Embryonic facial prominence (tissue), 1 donor: ENCODE results near the gene LGALS9C.
"Not testable (repeated sequence)": the region's sequence is repeated elsewhere in the genome, so short reads cannot be mapped to it uniquely, and the experiment has no call there.

Source experiments
- DNase-seq: peaks from one replicate; pipeline ENCODE4 v3.0.0-alpha.2; 2016; ENCODE audit errors: extremely low spot score

The LGALS9C gene

DNA sequence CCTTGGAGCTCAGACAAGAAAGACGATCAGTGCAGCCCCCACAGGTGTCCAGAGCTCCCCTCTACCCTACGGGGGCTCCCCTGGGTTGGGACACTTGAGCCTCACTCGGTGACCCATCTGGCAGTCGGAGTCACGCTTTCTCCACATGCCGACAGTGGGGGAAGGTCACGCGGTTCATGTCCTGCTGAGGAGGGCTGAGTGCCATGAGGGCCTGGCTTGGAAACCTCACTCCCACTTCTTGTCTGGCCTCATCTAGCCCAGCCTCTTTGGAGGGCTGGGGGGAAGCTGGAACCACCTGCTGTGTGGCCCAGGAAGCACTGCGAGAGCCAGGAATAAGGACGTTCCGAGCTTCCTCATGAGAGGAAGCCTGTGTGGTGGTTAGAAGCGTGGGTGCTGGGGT lies 1.8 kb downstream of the LGALS9C start:
- not testable (repeated sequence) for DNase-seq

DNA sequence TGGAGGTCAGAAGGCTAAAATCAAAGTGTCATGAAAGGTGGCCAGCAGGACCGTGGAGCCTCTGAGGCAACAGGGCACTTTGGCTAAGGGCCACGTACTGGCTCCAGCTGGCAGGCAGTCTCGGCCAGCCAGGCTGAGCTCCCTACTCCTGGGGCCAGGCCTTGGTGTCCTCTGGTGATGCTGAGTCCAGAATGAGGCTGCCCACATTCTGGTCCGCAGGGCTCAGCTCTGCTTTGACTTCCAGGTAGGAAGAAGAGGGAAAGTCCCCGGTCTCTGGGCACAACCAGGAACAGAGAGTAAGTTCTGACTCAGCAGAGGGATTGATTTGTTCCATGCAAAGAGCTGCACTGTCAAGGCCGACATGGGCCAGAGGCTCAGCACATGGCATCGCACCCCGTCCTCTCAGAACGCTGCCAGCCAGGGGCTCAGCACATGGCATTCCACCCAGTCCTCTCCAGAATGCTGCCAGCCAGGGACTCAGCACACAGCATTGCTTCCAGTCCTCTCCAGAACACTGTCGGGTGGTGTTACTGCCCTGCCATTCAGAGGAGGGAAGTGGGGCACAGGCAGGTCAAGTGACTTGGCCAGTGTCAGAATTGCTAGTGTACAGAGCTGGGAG lies 2.5 kb downstream of the LGALS9C start:
- DNase-seq = not testable (repeated sequence)

DNA sequence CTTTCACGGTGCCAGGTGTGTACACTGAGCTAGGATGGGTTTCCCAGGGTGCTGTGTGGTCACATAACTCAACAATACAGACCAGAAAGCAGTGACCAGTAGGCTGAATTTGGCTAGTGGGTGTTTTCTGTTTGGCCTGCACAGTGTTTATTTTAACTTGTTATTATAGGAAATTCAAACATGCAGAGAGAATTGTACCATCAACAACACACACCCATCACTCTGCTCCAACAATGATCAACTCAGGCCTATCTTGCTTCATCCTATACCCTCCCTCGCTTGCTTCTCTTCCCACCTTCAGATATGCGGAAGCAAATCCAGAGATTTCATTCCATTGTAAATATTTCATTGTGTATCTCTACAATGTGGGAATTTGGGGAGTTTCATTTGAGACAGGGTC lies 5.2 kb downstream of the LGALS9C start:
- DNase-seq = not testable (repeated sequence)

DNA sequence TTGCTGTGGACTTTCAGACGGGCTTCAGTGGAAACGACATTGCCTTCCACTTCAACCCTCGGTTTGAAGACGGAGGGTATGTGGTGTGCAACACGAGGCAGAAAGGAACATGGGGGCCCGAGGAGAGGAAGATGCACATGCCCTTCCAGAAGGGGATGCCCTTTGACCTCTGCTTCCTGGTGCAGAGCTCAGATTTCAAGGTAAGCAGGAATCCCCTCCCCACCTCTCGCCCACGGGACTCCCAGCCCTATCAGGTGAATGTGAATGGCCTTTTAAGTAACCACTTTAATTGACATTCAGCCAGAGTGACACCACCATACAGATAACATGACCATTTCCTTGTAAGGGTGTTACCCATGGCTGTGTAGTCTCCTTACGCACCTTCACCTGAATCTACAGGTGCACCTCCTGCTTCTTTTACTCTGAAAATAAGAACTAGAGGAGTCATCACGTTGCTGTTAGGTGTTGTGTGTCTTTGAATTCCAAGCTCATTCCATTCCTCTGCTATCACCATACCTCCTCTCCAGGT lies 9.4 kb downstream of the LGALS9C start:
- DNase-seq = not testable (repeated sequence)

GRCh38 chr17:18487633-18488032 lies 11.0 kb downstream of the LGALS9C start:
- DNase-seq = not testable (repeated sequence)

- DNase-seq = not testable (repeated sequence)
Measured at GRCh38 chr17:18488622-18489021, 12.0 kb downstream of the LGALS9C start.

DNA sequence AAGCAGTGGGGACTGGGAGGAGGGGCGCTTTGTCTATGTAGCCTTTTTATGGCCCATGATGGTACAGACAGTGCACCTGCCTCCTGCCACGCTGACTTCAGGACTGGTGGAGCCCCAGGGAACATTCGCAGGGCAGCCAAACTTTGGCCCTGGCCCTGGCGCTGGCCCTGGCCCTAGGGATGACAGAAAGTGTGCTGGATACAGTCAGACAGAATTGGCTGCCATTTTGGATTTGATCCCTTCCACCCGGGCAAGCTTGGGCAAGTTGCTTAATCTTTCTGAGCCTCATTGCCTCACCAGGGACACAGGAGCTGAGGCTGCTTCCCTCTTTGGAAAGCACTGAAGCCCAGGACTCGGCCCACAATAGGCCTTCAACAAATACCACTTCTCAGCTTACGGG lies 13.4 kb downstream of the LGALS9C start:
- not testable (repeated sequence) for DNase-seq

DNA sequence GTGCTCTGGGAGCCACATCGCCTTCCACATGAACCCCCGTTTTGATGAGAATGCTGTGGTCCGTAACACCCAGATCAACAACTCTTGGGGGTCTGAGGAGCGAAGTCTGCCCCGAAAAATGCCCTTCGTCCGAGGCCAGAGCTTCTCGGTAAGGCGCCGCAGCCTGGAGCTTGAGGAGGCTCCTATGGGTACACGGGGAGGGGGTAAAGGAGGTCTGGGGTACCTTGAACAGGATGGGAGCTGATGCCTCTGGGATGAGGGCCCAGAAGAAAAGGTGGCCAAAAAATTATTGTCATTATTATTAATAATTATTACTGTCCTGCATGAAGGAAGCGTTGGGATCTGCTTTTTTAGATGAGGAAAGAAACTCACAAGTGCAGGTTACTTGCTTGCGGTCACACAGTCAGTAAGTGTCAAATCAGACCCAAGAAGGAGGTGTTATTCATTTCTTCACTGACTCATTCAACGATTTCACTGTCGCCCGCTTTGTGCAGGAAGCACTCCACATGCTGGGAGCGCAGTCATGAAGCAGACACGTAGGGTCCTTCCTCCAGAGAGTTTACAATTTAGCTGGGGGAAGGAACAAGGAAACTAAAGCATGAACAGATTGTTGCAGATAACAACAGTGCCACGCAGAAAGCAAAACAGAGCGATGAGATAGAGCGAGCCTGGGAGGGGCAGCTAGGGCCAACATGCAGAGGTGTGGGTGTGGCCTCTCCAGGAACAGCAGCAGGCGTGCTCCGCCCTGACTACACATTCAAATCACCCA lies 16.3 kb downstream of the LGALS9C start:
- DNase-seq = not testable (repeated sequence)

- DNase-seq = not testable (repeated sequence)
Measured at GRCh38 chr17:18494250-18494768, 17.7 kb downstream of the LGALS9C start.

DNA sequence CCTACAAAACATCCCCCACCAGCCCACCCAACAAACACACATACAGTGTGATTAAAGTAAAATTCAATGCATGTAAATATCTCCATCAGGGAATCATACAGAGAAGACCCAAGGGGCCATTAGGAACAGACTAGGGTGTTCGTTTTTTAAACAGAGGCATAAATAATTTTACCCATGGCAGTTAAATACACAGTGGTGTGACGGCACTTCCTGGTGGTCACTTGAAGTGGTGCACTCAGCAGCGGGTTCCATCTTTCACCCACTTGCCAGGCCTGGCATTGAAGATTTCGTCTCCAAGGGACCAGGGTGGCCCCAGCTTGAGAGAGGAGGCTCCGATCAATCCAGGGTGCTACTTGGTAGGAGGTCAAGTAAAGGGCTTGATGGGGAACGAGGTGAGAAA lies 20.5 kb downstream of the LGALS9C start:
- not testable (repeated sequence) for DNase-seq

GRCh38 chr17:18499100-18499499 lies 22.5 kb downstream of the LGALS9C start:
- DNase-seq = not testable (repeated sequence)

DNA sequence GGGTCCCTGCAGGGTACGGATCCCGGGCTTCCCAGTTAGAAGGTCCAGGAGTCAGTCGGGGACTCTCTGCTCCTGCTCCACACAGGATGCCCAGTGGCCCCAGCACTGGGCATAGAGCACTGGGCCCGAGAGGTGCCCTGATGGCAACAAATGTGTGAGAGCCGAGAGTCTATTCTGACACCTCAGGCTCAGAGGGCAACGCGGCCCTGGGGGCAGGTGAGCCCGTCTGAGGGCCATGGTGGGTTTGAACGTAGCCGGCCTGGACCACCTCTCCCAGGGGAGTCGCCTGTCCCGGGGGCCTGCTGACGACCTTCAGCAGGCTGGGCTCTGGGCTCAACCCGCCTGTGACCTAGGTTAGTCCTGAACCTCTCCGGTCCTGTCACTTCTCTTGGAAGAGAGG lies 23.2 kb downstream of the LGALS9C start:
- not testable (repeated sequence) for DNase-seq

DNA sequence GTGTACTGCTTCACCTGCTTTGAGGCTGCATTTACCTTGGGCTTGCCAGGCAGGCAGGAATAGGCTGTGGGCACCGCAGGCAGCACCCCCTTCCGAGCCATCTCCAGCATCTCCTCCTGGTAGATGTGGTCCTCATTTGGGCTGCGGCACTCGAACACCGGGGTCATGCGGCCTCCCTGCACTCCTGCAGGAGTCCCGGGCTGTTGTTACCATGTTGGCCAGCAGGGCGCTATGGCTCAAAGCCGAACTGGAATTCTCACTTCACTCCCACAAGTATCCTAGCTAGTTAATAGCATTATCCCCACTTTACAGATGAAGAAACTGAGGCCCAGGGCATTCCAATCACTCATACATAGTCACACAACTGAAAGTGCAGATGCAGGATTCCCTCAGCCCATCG lies 23.7 kb downstream of the LGALS9C start:
- not testable (repeated sequence) for DNase-seq

DNA sequence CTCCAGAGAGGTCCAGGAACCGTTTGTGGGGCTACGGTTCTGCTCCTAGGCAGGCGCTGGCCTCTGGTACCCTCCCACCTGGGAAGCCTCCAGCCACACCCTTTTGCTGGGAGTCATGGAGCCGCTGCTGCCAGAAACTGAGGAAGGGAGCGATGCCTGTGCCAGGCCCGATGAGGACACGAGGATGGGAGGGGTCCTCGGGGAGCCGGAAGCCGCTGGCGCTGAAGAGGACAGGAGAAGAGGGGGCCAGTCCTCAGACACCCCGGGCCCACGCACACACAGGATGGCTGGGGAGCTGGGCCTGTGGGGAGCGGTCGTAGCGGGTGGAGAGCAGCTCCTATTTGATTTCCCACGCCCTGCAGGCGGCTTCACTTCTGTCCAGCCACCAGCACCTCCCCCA lies 24.2 kb downstream of the LGALS9C start:
- DNase-seq = not testable (repeated sequence)

DNA sequence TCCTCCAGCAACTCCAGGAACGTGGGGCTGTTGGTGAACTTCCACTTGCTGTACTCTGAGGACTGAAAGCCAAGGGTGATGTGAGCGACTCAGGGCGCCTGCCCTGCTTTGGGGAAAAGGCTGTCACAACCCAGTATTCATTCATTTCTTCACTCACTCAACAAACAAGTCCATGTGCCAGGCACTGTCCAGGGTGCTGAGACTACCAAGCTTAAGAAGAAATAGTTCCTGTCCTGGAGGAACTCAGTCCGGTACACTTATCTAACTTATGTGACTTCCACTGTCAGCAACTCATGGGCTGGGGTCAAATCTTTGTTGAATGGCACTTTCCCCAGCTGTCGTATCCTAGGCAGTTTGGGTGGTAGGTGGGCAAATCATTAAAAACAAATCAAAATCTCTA lies 26.6 kb downstream of the LGALS9C start:
- not testable (repeated sequence) for DNase-seq

DNA sequence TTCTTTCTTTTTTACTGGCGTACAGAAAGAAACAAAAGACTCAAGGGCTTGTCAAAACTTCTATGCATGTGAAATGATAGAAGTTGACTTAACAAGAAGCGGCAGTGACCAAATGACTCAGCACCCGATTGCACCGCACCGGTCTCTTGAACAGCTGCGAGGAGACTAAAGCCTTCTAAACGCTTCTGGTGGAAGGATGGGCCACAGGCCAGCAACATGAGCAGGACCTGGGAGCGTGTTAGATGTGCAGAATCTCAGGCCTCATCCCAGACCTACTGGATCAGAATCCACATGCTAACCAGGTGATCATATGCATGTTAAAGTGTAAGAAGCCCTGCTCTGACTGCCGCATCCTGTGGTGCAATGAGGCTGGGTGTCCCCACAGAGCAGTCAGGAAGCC lies 31.1 kb downstream of the LGALS9C start:
- not testable (repeated sequence) for DNase-seq

DNA sequence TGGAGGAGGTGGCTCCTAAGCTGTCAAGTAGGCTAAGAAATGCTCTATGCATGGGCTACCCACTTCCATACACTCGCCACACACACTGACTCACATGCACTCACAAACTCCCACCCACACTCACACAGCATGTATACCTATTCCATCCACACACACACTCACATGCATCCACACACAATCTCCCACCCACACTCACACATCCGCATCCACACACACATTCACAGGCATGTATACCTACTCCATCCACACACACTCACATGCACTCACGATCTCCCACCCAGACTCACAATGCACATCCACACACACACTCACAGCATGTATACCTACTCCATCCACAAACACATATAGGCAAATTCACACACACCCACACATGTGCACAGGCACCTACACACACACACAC lies 32.1 kb downstream of the LGALS9C start:
- DNase-seq = not testable (repeated sequence)

DNA sequence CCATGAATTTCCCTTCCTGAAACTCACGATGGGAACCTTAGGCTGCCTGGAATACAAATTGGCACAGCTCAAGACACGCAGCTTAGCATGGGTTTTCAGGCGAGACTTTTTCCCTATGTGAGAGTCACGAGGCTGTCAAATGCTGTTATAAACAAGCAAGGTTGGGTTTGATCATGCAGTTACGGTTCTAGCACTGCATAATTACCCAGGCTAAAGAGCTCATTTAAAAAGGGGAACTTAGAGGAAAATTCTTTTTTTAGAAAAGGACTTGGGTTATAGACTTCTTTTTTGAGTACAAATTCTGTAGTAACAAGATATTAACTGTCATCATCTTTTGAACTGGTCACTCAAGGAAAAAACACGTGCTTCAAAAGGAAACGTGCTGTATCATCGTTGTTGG lies 44.5 kb downstream of the LGALS9C start:
- not testable (repeated sequence) for DNase-seq

DNA sequence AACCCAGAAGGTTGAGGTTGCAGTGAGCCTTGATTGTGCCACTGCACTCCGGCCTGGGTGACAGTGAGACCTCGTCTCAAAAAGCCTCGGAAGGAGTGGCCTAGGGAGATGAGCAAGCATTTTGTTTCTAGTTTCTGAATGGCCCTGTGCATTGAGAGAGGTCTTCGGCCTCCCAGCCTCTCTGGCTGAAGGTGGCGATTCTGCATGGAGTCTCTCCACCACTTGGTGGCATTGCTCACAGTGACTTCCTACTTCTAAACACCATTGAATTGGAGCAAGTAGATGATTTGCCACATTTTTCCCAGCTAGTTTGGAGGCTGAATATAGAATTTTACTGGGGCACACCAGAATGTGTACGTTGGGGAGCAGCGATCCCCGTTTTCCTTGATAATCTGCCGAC lies 48.4 kb downstream of the LGALS9C start:
- not testable (repeated sequence) for DNase-seq

DNA sequence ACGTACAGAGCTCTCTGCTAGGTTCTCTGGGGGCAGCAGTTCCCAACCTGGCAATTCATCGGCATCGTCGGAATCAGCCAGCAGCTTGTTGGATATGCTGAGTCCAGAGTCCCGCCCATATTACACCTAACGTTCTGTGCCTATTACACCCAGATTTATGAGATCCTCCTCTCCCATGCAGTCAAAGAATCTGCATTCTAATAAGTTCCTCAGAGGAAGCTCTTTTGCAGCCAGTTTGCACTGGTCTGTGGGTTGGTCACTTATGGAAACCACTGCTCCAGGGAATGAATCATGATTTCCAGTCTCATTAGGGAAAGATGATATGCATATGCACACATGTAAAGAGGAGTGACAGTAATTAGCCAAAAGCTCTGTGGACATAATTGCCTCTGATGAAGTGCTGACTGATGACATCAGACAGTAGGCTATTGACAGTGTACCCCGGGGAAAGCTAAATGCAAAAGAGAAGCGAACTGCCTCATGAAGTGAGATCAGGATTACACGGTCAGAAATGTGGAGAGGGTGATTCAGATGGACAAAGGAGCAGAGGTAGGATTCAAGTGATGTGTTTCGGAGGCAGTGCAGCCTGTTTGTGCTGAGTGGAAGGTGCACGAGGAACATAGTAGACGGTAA lies 49.7 kb downstream of the LGALS9C start:
- not testable (repeated sequence) for DNase-seq

- DNase-seq = not testable (repeated sequence)
Measured at GRCh38 chr17:18527354-18527753, 50.8 kb downstream of the LGALS9C start.

DNA sequence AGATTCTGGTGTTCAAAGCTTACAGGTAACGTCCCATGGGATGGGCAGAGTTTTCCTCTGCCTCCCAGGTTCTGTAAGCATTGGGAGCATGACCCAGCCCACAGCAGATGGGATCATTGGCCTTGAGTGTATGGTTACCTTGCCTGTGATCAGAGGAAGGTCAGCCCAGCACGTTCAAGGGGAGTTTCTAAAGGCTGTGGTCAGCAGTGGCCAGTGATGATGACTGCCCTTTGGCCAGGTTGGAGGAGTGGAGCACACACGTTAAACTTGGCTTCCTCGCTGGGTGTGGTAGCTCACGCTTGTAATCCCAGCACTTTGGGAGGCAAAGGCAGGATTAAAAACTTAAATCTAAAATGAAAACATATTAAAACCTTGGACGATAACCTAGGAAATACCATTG lies 51.8 kb downstream of the LGALS9C start:
- DNase-seq = not testable (repeated sequence)
